Skeletal muscle cell (primary cell): ENCODE data around the gene LITAF.
"Not testable (repeated sequence)": the region's sequence is repeated elsewhere in the genome, so short reads cannot be mapped to it uniquely, and the experiment has no call there.

Experiments
- DNase-seq: peaks from one replicate; pipeline ENCODE4 v3.0.0-alpha.2; 2010; ENCODE audit warnings: low read depth
- H3K4me3 ChIP-seq: 2 replicates; pipeline ENCODE4 v1.5.1; 2011; ENCODE audit warnings: low read depth, mild to moderate bottlenecking, control low read depth, low read length, moderate library complexity

The LITAF gene

DNA sequence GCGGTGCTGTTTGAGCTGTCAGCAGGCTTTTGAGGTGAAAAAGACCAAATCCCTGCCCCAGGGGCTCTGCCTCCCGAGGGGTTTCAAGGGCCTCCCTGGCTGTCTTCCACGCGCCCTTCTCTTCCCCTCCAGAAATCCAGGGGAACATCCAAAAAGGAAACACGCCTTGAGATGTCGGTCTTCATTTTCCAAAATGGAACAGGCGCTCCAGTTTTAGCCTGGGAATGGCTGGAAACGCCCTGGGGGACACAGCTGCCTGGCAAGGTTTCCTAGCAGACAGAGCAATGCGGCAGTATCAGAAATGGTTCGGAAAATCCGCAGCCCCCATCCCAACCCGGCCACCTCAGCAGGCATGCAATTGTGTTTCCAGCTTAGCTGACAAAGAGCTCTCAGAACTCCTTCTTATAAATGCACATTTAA, 16.6 kb upstream of the LITAF start:
- no peak for DNase-seq
- H3K4me3 ChIP-seq, result no peak overlapping the region

DNA sequence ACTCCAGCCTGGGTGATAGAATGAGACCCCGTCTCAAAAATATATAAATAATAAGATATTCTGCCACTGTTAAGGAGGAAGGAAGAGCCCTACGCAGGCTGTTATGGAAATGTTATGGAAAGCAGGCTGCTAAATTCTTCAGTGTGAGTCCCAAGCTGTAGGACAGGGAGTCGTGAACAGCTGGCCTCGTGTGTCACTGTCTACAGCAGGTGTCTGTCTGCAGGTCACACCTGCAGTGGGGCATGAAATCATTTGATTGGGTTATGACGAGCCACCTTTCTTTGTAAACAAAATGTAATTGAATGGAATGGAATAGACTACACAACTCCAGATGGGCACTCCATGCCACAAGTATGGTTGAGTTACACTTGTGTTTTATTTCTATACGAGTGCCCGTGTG, 15.6 kb upstream of the LITAF start:
- no peak overlapping the region for H3K4me3 ChIP-seq
- DNase-seq, result no peak

DNA sequence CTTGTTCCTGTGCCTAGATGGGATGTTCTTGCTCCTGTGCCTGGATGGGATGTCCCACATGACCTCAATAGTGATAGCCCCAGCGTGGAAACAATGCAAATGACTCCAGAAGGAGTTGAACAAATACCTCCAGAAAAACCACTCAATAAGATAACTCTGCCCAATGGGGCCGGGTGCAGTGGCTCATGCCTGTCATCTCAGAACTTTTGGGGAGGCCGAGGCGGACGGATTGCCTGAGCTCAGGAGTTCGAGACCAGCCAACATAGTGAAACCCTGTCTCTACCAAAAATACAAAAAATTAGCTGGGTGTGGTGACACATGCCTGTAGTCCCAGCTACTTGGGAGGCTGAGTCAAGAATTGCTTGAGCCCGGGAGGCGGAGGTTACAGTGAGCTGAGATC, 15.2 kb upstream of the LITAF start:
- DNase-seq, result no peak
- H3K4me3 ChIP-seq, result no peak overlapping the region

DNA sequence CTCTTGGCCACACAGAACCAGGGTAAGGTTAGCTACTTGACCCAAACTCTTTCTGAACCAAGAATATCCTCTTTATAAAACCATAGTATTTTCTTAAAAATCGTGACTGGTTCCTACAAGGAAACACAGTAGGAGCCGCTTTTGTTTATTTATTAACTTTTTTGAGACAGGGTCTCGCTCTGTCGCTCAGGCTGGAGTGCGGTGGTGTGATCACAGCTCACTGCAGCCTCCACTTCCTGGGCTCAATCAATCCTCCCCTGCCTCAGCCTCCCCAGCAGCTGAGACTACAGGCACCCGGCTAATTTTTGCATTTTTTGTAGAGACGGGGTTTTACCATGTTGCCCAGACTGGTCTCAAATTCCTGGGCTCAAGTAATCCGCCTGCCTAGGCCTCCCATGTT, 14.7 kb upstream of the LITAF start:
- H3K4me3 ChIP-seq, result no peak overlapping the region
- DNase-seq, result no peak

DNA sequence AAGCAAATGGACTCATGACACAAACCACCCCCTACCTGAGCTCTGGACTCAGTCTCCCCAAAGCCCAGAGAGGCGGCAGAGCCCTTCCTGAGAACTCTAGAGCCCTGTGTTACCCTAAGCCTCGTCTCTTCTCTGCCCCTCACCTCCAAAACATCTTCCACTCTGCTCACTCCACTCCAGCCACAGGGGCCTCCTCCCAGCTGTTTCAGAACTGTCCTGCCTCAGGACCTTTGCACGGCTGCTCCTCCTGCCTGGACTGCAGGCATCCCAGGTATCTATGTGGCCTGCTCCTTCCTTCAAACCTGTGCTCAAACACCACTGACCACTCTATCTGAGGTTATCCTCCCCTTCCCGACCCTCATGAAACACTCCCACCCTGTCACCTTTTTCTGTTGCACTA, 12.9 kb upstream of the LITAF start:
- H3K4me3 ChIP-seq, result no peak overlapping the region
- DNase-seq, result no peak

DNA sequence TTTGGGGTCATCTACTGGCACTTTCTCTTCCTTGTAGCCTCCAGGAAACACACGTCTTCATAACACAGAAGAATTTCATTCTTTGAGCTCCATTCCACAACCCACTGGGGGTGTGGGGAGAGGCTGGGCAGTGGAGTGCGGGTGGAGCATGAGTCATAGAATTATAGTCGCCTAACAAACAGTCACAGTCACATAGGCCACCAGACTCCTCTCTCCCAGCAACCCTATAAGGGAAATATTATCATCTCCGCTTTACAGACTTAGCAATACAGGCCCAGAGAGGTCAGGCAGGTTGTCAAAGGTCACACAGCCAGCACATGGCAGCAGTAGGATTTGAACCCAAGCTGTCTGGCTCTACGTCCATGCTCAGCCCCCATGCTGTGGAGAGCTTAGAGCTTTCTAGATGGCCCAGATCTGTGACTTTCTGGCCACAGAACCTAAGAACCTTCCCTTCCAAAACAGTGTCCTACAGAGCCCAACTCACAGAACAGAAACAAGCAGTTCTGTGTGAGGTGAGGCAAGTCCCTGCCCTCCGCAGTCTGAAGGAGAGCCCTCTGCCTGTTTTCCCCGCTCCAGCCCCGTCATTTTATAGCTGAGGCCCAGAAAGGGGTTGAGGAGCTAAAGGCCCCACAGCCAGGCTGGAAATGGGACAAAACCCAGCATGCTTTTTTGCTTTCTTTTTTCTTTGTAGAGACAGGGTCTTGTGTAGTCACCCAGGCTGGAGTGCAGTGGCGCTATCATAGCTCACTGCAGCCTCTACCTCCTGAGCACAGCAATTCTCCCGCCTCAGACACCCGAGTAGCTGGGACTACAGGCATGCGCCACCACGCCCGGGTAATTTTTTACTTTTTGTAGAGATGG, 10.7 kb upstream of the LITAF start:
- DNase-seq, result peak; percentile 12

DNA sequence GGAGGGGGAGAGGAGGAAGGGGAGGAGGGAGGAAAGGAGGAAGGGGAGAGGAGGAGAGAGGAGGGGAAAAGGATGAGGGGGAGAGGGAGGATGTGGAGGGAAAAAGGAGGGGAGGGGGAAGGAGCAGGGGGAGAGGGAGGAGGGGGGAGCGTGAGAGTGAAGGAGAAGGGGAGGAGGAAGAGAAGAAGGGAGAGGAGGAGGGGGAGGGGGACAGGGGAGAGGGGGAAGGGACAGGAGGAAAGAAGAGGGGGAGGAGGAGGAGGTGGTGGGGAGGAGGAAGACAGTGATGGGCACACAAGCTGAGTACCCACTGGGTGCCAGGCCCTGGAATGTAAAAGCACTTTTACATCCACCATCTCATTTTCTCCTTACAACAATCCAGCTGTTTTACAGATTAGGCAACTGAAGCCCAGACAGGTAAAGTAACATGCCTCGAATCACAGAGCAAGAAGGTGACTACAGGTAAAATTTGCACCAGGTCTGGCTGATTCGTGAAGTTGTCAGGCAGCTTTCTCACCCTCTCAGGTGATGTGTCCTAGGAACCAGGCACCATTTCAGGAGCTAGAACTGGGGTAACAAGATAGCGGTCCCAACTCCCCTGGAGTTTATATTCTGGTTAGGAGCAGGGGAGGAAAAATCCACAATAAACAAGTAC, 10.0 kb upstream of the LITAF start:
- no peak for DNase-seq
- H3K4me3 ChIP-seq, result no peak overlapping the region

More for the DNA sequence above, 10.7 kb upstream of the LITAF start:
- no peak overlapping the region for H3K4me3 ChIP-seq

DNA sequence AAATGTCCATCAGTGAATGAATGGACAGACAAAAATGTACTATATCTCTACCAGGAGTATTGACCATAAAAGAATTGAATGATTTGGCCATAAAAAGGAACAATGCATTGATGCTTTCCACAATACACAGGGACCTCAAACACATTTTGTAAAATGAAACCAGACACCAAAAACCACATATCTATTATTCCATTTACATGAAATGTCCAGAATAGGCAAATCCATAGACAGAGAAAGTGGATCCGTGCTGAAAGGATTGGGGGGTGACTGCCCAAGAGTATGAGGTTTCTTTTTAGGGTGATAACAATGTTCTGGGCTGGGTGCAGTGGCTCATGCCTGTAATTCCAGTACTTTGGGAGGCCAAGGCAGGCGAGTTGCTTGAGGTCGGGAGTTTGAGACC, 6.9 kb upstream of the LITAF start:
- DNase-seq, result no peak
- H3K4me3 ChIP-seq, result no peak overlapping the region

DNA sequence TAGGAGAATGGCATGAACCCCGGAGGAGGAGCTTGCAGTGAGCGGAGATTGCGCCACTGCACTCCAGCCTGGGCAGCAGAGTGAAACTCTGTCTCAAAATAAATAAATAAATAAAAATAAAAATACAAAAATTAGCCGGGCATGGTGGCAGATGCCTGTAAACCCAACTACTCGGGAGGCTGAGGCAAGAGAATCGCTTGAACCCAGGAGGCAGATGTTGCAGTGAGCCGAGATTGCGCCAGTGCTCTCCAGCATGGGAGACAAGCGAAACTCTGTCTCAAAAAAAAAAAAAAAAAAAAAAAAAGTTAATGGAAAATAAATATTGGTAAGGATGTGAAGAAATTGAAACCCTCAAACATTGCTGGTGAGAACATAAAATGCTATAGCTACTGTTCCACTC, 6.4 kb upstream of the LITAF start:
- not testable (repeated sequence) for DNase-seq, H3K4me3 ChIP-seq

DNA sequence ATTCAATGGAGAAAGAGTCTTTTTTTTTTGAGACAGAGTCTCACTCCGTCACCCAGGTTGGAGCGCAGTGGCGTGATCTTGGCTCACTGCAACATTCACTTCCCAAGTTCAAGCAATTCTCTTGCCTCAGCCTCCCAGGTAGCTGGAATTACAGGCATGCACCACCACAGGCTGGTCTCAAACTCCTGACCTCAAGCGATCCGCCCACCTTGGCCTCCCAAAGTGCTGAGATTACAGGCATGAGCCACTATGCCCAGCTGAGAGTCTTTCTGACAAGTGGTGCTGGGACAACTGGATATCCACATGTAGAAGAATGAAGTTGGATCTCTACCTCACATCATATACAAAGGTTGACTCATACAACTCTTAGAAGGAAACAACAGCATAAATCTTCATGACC, 4.9 kb upstream of the LITAF start:
- not testable (repeated sequence) for H3K4me3 ChIP-seq, DNase-seq

DNA sequence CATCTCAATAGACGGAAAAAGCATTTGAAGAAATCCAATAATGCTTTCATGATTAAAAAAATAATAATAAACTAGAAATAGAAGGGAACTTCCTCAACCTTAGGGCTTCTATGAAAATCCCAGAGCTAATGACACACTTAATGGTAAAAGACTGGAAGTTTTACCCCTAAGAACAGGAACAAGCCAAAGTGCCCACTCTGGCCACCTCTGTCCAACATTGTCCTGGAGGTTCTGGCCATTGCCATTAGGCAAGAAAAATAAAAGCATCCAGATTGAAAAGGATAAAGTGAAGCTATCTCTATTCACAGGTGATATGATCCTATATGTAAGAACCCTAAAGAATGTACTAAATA, 2.5 kb upstream of the LITAF start:
- no peak overlapping the region for H3K4me3 ChIP-seq
- DNase-seq, result no peak

DNA sequence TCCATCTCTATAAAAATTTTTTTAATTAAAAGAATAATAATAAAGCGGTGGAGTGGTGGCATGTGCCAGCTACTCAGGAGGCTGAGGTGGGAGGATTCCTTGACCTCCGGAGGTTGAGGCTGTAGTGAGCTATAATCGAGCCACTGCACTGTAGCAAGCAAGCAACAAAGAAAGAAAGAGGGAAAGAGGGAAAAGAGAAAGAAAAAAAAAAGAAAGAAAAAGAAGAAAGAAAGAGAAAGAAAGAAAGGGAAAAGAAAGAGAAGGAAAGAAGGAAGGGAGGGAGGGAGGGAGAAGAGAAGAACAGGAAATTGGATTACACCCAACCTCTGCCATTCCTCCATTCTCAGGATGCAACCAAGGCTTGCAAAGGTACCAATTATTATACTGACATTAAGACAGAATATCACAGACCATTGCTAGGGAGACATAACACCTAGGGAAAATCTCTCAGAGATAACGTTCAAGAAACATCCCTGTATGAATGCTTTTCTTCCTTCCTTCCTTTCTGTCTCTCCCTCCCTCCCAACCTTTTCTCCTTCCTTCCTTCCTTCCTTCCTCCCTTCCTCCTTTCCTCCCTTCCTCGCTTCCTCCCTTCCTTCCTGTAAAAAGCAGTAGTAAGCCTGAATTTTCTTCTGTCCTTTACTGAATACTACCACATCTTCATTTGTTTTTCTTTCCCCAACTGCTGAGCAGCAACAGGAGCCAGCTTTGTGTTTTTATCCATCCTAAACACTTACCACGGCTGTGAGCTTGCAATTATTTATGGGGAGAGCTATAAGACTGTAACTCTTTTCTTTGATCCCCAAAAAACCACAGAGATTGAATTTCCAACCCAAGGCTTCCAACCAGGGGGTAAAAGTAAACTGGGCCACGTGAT, 1.8 kb upstream of the LITAF start:
- DNase-seq, result no peak
- H3K4me3 ChIP-seq, result no peak overlapping the region

DNA sequence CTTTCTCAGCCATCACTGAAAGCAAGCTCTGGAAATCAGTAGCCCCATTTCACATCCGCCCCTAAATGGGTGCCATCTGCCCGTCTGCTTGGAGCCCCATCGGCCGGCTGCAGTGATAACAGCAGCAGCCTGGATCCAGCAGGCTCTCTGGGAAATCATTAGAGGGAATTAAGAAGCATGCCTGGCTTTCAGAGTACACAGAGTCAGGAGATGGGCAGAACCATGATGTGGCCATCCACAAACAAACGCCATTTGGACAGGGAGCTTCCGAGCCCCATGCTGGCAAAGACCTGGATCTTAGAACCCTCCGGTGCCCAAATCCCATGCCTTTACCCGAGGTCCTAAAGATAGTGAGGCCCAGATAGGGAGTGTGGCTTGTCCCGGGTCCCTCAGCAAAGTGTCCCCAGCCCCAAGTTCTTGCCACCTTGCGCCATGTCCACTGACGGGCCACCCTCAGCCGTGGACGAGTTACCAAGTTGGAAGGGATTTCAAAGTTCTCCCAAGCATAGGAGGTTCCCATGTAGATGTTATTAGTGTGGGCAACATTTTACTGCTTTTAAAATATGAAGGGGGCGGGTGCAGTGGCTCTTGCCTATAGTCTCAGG, 1.0 kb upstream of the LITAF start:
- H3K4me3 ChIP-seq, result no peak overlapping the region
- DNase-seq, result no peak

DNA sequence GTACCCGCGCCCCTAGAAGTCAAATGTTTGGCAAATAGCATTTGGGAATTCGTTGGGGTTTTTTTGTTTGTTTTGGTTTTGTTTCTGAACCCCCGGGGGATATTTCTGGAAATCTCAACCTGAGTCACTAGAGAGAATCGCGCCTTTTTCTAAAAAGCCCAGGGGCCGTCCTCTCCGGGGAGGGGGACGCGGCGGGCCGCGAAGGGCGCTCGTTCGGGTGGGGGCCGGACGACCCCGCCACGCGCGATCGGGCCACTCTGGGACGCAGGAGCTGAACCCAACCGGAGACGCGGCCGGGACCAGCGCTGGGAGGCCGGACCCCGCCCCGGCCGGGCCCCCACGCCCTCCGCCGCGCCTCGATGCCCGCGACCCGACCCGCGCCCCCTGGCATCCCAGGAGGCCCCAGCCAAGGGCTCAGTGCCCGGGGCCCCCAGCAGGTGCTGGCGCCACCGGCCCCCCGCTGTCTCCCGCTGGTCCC, 302 bp downstream of the LITAF start:
- H3K4me3 ChIP-seq, result peak overlapping the region; percentile 47
- no peak for DNase-seq

DNA sequence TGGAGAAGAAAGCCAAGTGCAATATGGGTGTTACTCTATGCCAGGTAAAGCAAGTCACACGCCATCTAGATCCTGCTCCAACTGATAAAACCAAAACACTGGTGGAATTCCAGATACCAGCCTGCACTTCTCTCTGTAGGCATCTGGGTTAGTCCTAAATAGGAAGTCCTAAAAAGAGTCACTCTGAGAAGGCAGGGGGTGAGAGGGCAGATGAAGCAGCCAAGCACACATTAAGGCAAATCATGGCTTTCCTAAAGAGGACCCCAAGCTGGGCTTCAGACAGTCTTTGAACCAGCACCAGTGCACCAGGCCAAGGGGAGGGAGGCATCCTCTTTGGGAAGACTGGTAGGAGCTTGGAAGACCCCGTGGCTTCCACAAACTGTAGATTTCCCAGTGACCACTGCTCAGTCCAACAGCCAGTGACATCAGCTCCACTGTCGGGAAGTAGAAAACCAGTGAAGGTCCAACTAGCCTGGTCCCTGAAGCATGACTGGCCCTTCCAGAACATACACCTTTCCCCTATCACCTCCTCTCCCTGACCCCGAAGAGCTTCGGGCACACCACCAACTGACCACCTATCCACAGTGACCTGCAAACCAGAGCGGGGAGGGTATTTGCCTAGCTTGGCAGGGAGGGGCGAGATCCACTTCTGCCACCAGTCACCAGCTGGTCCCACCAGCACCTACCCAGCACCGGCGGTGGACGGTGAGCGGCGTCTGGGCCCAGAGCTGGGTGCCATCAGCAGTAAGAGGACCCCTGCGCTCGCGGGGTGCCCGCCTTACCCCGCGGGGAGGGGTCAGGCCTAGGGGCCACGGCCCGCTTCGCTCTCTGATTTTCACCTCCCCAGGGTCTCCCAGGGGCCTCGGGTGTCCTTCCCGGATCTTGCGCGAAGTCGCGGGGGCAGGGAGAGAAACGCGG, 1.0 kb downstream of the LITAF start:
- DNase-seq, result no peak
- H3K4me3 ChIP-seq, result peak overlapping the region; percentile 47

DNA sequence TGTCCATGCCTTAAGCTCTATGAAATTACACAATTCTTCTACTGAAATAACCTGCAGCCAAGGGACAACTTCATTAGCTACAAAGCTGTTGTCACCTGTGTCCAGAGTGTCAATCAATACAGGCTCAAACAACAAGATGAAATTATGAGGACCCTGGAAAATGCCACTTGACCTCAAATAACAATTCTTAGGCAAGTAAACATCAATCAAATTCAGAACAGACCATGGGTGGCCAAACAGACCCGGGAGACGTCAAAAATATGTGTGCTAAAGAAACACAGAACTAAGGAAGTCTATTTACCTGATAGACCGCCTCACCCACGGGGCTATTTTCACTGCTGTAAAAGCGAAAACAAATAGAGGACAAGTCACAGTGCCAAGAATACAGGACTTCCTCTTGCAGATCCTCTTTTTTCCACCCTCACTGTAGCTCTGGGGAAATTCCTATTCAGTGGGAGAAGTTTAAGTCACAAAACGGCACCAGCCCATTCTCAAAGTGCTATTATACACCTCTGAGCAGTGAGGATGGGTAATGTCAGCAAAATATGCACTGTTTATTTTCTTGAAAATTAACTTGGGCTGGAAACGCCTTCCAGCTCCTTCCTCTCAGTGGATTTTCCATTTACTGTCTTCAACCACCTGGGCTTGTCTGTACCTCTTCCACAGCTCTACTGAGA, 2.7 kb downstream of the LITAF start:
- DNase-seq, result no peak
- no peak overlapping the region for H3K4me3 ChIP-seq

DNA sequence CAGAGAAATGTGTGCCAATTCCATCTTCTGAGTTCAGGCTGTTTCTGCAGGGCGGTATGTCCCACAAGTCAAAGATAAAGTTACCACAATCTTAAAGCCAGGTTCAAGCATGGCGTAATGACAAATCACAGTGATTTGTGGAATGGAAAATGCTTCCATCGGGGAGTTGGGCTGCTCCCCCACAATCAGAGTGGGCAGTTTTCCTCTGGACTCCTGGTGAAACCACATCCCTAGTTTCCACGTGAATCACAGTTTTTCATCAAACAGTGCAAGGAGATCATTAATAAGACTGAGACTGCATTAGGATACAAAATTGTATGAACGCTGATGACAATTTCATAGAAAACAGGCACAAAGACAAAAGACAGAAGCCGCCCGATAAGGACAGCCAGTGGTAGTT, 3.6 kb downstream of the LITAF start:
- no peak for DNase-seq
- H3K4me3 ChIP-seq, result no peak overlapping the region

DNA sequence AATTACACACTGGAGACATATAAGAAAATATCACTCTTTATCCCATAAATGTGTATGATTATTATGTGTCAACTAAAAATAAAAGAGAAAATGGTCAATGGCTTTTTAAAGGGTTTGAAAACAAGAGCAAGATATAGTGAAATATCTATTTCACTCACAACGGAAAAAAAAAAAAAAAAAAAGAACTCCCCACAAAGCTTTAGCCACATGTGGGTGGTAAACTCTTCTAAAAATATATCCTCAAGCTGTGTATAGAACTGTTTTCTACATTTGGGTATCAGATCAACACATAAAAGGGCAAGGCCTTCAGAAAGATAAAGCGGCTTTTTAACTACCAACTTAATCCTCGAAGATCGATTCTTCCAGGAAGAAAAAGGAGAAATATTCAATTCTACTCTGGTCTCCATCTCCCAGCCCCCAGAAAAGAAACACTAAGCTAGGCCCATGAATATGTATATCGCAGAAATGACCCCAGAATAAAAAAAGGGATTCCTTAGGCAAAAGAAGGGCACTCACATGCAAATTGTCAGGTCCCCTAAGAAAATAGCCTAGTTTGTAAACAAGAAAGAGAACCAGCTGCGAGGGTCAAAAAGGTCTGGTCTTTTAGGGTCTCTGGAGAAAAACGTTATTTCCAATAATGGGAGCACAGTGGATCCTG, 4.4 kb downstream of the LITAF start:
- no peak for DNase-seq
- no peak overlapping the region for H3K4me3 ChIP-seq
